ENCODE measurements around the gene MTF2. TPM values are rescaled to one million over a fixed set of nuclear protein-coding genes. Genes with fewer than 3 reads are reported as not detected.

Gene MTF2
- total RNA-seq, 1 donor from 2014 or later: 59.7 TPM

- Mint-ChIP-seq H3K27me3 (no peaks in the 10 kb centered on the region), H3K9me3 (no peaks in the 10 kb centered on the region), H3K36me3 (ENCODE audit: low read depth) (peaks cover 13% of the 10 kb centered on the region), H3K4me3 (no peak overlapping the region), H3K4me1 (peaks cover 29% of the 10 kb centered on the region), H3K27ac (no peak overlapping the region)
- POLR2A ChIA-PET: no interaction called here
- ATAC-seq (ENCODE audit: low read depth) (no peak), DNase-seq (no peak)
- CTCF ChIA-PET: no interaction called here
- no peak for TF ChIP-seq CTCF (IDR thresholded peaks at IDR 0.05)
- intact Hi-C loops (cut with micrococcal nuclease): loop anchor here (5.0 kb wide), 1 partner anchor 219 kb away; no protein-coding TSS in a partner anchor
These were observed 2.8 kb upstream of the MTF2 start for GRCh38 chr1:93076268-93076667.

GRCh38 chr1:93078203-93078602, 880 bp upstream of the MTF2 start:
- DNase-seq (no peak), ATAC-seq (ENCODE audit: low read depth) (no peak)
- H3K27ac Mint-ChIP-seq: peak overlapping the region; percentile 97
- peaks cover 47% of the 10 kb centered on the region for H3K4me1 Mint-ChIP-seq
- H3K36me3 Mint-ChIP-seq (ENCODE audit: low read depth): peaks cover 16% of the 10 kb centered on the region
- intact Hi-C loops (cut with micrococcal nuclease): loop anchor here (2.0 to 5.0 kb wide), 2 partner anchors 35 to 221 kb away; no protein-coding TSS in a partner anchor
- H3K9me3 Mint-ChIP-seq: no peaks in the 10 kb centered on the region
- no peak for TF ChIP-seq CTCF (IDR thresholded peaks at IDR 0.05)
- H3K27me3 Mint-ChIP-seq: no peaks in the 10 kb centered on the region
- CTCF ChIA-PET: interaction anchor here (1.0 to 1.6 kb wide), 4 partner anchors 55 to 226 kb away, joined by 3 to 5 read pairs (median 3); no protein-coding TSS in a partner anchor
- peak overlapping the region; percentile 96 for H3K4me3 Mint-ChIP-seq
- POLR2A ChIA-PET: interaction anchor here (0.5 to 3.7 kb wide), 19 partner anchors 10 to 768 kb away, joined by 3 to 41 read pairs (median 6); partner anchors contain the start of genes DIPK1A, DR1 and RPL5

GRCh38 chr1:93078638-93078985, 471 bp upstream of the MTF2 start:
- no peak for TF ChIP-seq CTCF (IDR thresholded peaks at IDR 0.05)
- Mint-ChIP-seq H3K9me3 (no peaks in the 10 kb centered on the region), H3K4me3 (peak overlapping the region; percentile 96), H3K36me3 (ENCODE audit: low read depth) (peaks cover 19% of the 10 kb centered on the region), H3K4me1 (peaks cover 51% of the 10 kb centered on the region), H3K27me3 (no peaks in the 10 kb centered on the region), H3K27ac (peak overlapping the region; percentile 97)
- CTCF ChIA-PET: interaction anchor here (1.0 to 3.0 kb wide), 6 partner anchors 17 to 735 kb away, joined by 3 to 12 read pairs (median 3); no protein-coding TSS in a partner anchor
- DNase-seq (no peak), ATAC-seq (ENCODE audit: low read depth) (no peak)
- intact Hi-C loops (cut with micrococcal nuclease): loop anchor here (2.0 to 5.0 kb wide), 2 partner anchors 36 to 221 kb away; no protein-coding TSS in a partner anchor
- POLR2A ChIA-PET: interaction anchor here (0.5 to 3.7 kb wide), 24 partner anchors 11 to 767 kb away, joined by 3 to 41 read pairs (median 6); partner anchors contain the start of genes CCDC18, DIPK1A, DR1 and RPL5

- POLR2A ChIA-PET: interaction anchor here (0.5 to 3.7 kb wide), 21 partner anchors 12 to 1902 kb away, joined by 3 to 41 read pairs (median 5); partner anchors contain the start of genes CCDC18, DIPK1A, DNTTIP2 and DR1
These were observed 630 bp downstream of the MTF2 start for GRCh38 chr1:93079685-93080141.

More at GRCh38 chr1:93079685-93080141, 630 bp downstream of the MTF2 start:
- DNase-seq (peak; percentile 15), ATAC-seq (ENCODE audit: low read depth) (no peak)
- H3K27me3 Mint-ChIP-seq: no peaks in the 10 kb centered on the region
- no peak for TF ChIP-seq CTCF (IDR thresholded peaks at IDR 0.05)
- H3K4me3 Mint-ChIP-seq: peak overlapping the region; percentile 96
- H3K36me3 Mint-ChIP-seq (ENCODE audit: low read depth): peaks cover 26% of the 10 kb centered on the region
- H3K27ac Mint-ChIP-seq: peak overlapping the region; percentile 97
- H3K9me3 Mint-ChIP-seq: no peaks in the 10 kb centered on the region
- intact Hi-C loops (cut with micrococcal nuclease): loop anchor here (1.0 to 10.0 kb wide), 12 partner anchors 37 to 767 kb away; partner anchors contain the start of genes CCDC18, DR1, RPL5 and TMED5
- peaks cover 57% of the 10 kb centered on the region for H3K4me1 Mint-ChIP-seq
- CTCF ChIA-PET: interaction anchor here (0.5 to 3.0 kb wide), 16 partner anchors 13 to 765 kb away, joined by 3 to 14 read pairs (median 3); partner anchors contain the start of gene DR1
